Measurements from ENCODE around the gene UPK1B. TPM values are rescaled to one million over a fixed set of nuclear protein-coding genes. Genes with fewer than 3 reads are reported as not detected.

UPK1B gene
- total and polyA plus RNA-seq, 8 donors = 0.18 to 0.99 (median 0.49) TPM; not detected in 1

DNA sequence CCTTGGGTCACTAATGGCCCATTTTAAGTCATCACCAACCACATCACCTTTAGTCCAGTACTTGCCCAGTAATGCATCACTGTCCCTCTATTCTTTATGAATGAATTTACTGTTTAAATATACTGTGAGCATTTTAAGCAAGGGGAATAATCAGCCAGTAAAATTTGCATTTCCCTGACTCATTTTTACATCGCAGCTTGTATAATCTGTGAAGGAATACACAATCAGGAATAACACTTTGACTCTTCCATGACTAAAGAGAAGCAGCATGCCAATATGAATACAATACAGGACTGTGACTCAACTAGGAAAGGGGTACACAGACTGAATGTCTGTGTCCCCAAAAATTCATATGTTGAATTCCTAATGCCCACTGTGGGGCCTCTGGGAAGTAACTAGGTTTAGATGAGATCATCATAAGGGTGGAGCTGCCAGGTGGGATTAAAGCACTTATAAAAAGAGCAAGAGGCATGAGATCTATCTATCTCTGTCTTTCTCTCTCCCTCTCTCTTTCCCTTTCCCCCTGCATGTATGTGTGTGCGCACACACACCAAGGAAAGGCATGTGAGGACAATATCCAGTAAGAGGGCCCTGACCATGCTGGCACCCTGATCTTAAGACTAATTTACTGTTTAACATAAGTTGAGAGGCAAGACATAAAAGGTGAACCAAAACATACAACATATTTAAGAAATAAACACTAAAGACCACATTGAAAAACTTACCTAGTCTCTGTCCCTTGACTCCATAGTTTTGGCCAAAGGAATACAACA is 55.2 kb downstream of the UPK1B start:
- intact Hi-C loops (cut with DNase I) = no loop called here
- TF ChIP-seq, protein P1, sequence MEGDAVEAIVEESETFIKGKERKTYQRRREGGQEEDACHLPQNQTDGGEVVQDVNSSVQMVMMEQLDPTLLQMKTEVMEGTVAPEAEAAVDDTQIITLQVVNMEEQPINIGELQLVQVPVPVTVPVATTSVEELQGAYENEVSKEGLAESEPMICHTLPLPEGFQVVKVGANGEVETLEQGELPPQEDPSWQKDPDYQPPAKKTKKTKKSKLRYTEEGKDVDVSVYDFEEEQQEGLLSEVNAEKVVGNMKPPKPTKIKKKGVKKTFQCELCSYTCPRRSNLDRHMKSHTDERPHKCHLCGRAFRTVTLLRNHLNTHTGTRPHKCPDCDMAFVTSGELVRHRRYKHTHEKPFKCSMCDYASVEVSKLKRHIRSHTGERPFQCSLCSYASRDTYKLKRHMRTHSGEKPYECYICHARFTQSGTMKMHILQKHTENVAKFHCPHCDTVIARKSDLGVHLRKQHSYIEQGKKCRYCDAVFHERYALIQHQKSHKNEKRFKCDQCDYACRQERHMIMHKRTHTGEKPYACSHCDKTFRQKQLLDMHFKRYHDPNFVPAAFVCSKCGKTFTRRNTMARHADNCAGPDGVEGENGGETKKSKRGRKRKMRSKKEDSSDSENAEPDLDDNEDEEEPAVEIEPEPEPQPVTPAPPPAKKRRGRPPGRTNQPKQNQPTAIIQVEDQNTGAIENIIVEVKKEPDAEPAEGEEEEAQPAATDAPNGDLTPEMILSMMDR (IDR thresholded peaks at IDR 0.05) = no peak
- ATAC-seq = no peak
- H3K36me3 ChIP-seq = peaks cover 0 to 81% of the 10 kb centered on the region in 2 donors
- no peak for DNase-seq
- H3K9me3 ChIP-seq = no peaks in the 10 kb centered on the region
- H3K27me3 ChIP-seq = no peaks in the 10 kb centered on the region
- H3K4me3 ChIP-seq = no peak overlapping the region
- H3K4me1 ChIP-seq = no peaks in the 10 kb centered on the region
- no peak overlapping the region for H3K27ac ChIP-seq

DNA sequence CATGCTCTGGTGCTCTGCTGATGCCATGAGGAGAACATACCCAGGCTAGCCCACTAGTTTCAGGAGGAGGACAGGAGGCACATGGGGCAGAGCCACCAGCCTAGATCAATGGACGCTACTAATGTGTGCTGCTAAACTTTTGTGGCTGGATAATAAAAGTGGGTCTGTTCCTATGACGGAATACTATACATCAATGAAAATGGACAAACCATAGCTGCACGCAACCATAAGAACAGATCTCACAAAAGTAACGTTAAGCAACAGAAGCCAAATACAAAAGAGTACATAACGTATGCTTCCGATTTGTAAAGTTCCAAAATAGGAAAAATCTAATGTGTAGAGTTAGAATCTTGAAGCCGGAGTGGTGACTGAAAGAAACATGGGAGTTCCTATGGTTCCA is 55.8 kb downstream of the UPK1B start:
- peaks cover 0 to 76% of the 10 kb centered on the region in 2 donors for H3K36me3 ChIP-seq
- intact Hi-C loops (cut with DNase I) = no loop called here

DNA sequence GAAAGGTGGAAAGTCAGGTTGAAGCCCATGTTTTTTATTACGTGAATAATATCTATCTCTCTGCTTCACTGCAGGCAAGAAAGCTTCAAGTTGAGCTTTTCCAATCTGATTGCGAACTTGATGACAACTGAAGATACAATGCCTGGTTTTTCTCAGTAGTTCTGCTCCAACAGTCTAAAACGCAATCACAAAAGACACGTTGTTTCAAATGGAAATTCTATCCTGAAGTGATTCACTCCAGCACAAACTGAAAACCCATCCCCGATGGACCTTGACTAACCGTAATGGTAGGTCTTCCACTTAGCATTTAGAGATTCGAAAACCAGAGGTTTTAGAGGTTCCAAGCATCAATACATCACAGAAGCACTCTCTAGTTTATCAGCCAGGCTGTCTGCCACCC is 56.7 kb downstream of the UPK1B start:
- H3K36me3 ChIP-seq = peaks cover 0 to 81% of the 10 kb centered on the region in 2 donors
- DNase-seq = no peak
- no peaks in the 10 kb centered on the region for H3K27me3 ChIP-seq
- peaks cover 0 to 4% of the 10 kb centered on the region in 2 donors for H3K4me1 ChIP-seq
- no peak overlapping the region for H3K4me3 ChIP-seq
- TF ChIP-seq, protein P1 (IDR thresholded peaks at IDR 0.05) = no peak
- intact Hi-C loops (cut with DNase I) = no loop called here
- no peak overlapping the region for H3K27ac ChIP-seq
- ATAC-seq = no peak
- H3K9me3 ChIP-seq = no peaks in the 10 kb centered on the region

More for the DNA sequence above, 55.8 kb downstream of the UPK1B start:
- DNase-seq (no peak), ATAC-seq (no peak)
- H3K27me3 ChIP-seq = no peaks in the 10 kb centered on the region
- no peak overlapping the region for H3K27ac ChIP-seq
- no peaks in the 10 kb centered on the region for H3K4me1 ChIP-seq
- no peaks in the 10 kb centered on the region for H3K9me3 ChIP-seq
- H3K4me3 ChIP-seq = no peak overlapping the region
- TF ChIP-seq, protein P1 (IDR thresholded peaks at IDR 0.05) = no peak

DNA sequence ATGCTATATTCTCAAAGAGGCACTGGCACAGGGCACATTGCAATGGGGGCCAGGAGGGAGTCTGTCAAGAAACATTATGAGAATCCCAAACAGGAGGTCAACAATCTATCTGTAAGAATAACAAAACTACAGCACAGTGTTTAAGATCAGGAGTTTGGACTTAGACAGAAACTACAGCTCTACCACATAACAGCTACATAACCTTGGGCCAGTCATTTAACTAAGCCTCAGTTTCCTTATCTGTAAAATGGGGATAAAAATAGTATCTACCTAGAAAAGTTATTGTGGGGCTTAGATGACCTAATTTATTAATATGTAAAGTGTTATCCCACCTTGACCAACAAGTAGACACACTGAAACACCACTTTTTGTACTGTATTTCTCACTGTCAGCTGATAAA is 57.3 kb downstream of the UPK1B start:
- H3K27ac ChIP-seq = no peak overlapping the region
- H3K27me3 ChIP-seq = no peaks in the 10 kb centered on the region
- peaks cover 0 to 82% of the 10 kb centered on the region in 2 donors for H3K36me3 ChIP-seq
- DNase-seq (no peak), ATAC-seq (no peak)
- TF ChIP-seq, protein P1 (IDR thresholded peaks at IDR 0.05) = no peak
- H3K9me3 ChIP-seq = no peaks in the 10 kb centered on the region
- no peak overlapping the region for H3K4me3 ChIP-seq
- intact Hi-C loops (cut with DNase I) = no loop called here
- peaks cover 0 to 10% of the 10 kb centered on the region in 2 donors for H3K4me1 ChIP-seq

DNA sequence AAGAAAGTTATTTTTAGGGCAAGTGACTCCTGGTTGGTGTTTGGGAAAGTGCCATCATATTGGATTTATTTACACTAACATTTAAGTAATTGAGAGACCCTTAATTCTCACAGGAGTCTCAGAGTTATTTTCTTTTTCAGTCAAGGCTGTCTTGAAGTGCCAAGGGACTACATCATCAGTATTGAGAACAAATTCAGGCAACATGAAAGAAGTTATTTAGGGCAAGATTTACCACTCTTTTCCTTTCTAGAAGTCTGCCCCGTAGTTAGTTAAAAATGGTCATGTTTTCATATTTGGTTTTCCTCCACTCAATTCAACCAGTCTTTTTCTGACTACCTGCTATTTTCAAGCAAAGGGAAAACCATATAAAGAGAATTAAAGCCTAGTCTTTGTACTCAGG is 61.2 kb downstream of the UPK1B start:
- Histone ChIP-seq H3K27ac (no peak overlapping the region), H3K9me3 (no peaks in the 10 kb centered on the region), H3K4me1 (peaks cover 6 to 41% of the 10 kb centered on the region in 2 donors), H3K27me3 (no peaks in the 10 kb centered on the region), H3K4me3 (no peak overlapping the region), H3K36me3 (peaks cover 0 to 54% of the 10 kb centered on the region in 2 donors)
- intact Hi-C loops (cut with DNase I) = no loop called here
- ATAC-seq (no peak), DNase-seq (no peak)
- TF ChIP-seq, protein P1 (IDR thresholded peaks at IDR 0.05) = no peak

All from left lung (tissue), 10 donors.